Measurements from ENCODE around the gene AZIN2. TPM values are rescaled to one million over a fixed set of nuclear protein-coding genes. Genes with fewer than 3 reads are reported as not detected.

AZIN2 gene
- total and polyA plus RNA-seq, 3 donors from 2014 or later = 38.2 to 68.7 (median 56.9) TPM

DNA sequence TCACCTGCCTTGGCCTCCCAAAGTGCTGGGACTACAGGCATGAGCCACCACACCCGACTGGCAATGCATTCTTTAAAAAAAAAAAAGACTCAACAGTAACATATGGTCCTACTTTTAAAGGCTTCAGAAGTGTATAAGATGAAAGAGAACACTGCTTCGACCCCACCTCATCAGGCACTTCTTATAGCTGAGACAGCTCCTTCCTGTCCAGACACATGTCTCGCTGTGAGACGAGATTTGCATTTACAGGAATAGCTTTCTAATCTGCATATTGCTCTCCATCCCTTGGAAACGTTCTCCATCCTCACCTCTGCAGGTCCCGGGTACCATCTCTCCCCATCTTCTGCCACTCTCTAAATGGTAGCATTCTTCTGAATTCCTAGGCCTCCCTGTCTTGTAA, 6.7 kb downstream of the AZIN2 start:
- 84 to 85% methylated on average over 6 of the region's 6 CpGs for WGBS, 2 donors
- Histone ChIP-seq H3K9me3 (no peaks in the 10 kb centered on the region), H3K36me3 (ENCODE audit: low read depth, missing control alignments) (no peaks in the 10 kb centered on the region), H3K27me3 (no peaks in the 10 kb centered on the region), H3K4me1 (no peaks in the 10 kb centered on the region), H3K4me3 (no peak overlapping the region), H3K27ac (no peak overlapping the region)
- intact Hi-C loops (cut with DNase I; ENCODE audit: low total_unique reads) = no loop called here
- DNase-seq = no peak
- TF ChIP-seq POLR2A (IDR thresholded peaks at IDR 0.05) = no peak

DNA sequence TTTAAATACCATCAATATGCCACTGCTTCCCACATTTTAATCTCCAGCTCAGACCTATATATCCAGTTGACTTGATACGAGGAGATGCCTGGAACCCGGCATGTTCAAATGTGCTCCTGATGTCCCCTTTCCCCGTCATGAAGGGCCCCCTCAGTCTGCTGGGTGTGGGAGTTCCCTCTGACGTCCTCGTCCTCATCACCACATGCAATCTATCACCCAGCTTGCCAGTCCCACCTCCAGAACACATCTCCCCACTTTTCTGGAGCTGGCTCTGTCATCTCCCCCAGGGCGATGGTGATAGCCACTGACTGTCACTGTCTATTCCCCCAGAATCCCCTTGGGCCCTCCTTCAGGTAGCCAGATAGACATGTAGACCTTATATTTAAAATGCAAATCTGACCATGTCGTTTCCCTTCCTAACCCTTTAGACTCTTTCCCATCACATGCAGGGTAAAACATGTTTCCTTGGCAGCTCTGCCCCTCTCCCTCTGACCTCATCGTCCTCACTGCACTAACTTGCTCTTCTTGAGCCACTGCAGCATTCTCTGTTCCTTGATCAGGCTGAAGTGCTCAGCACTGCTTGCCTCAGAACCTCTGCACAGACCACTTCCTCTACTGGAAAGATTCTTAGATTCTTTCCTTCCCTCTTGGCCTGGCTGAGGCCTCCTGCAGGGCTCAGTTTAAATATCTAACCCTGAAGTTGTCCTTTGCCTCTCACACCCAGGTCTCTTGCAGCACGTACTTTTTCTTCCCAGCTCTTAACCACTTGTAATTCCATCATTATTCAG, 7.4 kb downstream of the AZIN2 start:
- WGBS, 2 donors = 77 to 82% methylated on average over 9 of the region's 9 CpGs
- H3K27me3 ChIP-seq = no peaks in the 10 kb centered on the region
- DNase-seq = no peak

DNA sequence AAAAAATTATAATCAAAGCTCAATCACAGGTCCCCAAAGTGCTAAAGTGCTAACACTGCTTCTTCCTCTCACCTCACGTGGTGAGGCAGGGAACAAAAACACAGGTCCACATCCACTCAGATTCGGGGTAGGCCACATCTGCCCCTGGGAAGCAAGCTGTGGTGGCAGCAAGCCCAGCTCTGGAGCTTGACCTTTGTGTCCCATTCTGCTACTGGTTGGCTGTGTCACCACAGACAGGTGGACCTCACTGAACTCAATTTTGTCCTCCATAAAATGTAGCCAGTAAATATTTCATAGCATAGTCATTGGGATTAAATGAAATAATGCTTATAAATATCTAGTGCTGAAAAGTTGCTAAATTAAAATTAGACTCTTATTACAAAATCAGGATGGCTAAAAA, 8.5 kb downstream of the AZIN2 start:
- TF ChIP-seq, protein P1, sequence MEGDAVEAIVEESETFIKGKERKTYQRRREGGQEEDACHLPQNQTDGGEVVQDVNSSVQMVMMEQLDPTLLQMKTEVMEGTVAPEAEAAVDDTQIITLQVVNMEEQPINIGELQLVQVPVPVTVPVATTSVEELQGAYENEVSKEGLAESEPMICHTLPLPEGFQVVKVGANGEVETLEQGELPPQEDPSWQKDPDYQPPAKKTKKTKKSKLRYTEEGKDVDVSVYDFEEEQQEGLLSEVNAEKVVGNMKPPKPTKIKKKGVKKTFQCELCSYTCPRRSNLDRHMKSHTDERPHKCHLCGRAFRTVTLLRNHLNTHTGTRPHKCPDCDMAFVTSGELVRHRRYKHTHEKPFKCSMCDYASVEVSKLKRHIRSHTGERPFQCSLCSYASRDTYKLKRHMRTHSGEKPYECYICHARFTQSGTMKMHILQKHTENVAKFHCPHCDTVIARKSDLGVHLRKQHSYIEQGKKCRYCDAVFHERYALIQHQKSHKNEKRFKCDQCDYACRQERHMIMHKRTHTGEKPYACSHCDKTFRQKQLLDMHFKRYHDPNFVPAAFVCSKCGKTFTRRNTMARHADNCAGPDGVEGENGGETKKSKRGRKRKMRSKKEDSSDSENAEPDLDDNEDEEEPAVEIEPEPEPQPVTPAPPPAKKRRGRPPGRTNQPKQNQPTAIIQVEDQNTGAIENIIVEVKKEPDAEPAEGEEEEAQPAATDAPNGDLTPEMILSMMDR (IDR thresholded peaks at IDR 0.05) = no peak
- no peak for TF ChIP-seq POLR2A (IDR thresholded peaks at IDR 0.05)
- H3K4me3 ChIP-seq = no peak overlapping the region
- H3K36me3 ChIP-seq (ENCODE audit: low read depth, missing control alignments) = no peaks in the 10 kb centered on the region
- no peak for DNase-seq
- intact Hi-C loops (cut with DNase I; ENCODE audit: low total_unique reads) = no loop called here
- 61 to 76% methylated on average over 2 of the region's 2 CpGs for WGBS, 2 donors
- no peaks in the 10 kb centered on the region for H3K4me1 ChIP-seq
- H3K27me3 ChIP-seq = no peaks in the 10 kb centered on the region
- no peak overlapping the region for H3K27ac ChIP-seq
- H3K9me3 ChIP-seq = no peaks in the 10 kb centered on the region

More for the DNA sequence above, 7.4 kb downstream of the AZIN2 start:
- no peak overlapping the region for H3K27ac ChIP-seq
- TF ChIP-seq, protein P1 (IDR thresholded peaks at IDR 0.05) = no peak
- TF ChIP-seq POLR2A (IDR thresholded peaks at IDR 0.05) = no peak
- H3K36me3 ChIP-seq (ENCODE audit: low read depth, missing control alignments) = no peaks in the 10 kb centered on the region
- no peak overlapping the region for H3K4me3 ChIP-seq
- H3K9me3 ChIP-seq = no peaks in the 10 kb centered on the region
- intact Hi-C loops (cut with DNase I; ENCODE audit: low total_unique reads) = no loop called here
- no peaks in the 10 kb centered on the region for H3K4me1 ChIP-seq

DNA sequence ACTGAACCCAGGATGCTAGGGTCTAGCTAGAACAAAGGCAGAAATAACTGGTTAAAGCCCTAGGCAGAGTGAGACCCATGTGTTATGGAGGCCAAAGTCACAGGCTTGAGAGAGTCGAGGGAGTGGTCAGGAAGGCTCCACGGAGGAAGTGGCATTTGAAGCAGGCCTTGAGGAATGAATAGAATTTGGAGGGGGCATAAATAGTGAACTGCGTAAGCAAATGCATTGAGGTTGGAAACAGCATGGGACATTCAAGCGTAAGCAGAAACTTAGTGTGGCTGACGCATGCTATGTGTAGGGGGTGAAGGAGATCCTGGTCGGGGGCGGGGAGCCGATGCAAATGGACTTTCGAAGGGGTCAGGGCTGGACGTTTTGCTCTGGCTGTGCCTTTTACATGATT, 11.5 kb downstream of the AZIN2 start:
- no peaks in the 10 kb centered on the region for H3K27me3 ChIP-seq
- H3K27ac ChIP-seq = no peak overlapping the region
- no peaks in the 10 kb centered on the region for H3K4me1 ChIP-seq
- intact Hi-C loops (cut with DNase I; ENCODE audit: low total_unique reads) = no loop called here
- DNase-seq = no peak
- no peak for TF ChIP-seq POLR2A (IDR thresholded peaks at IDR 0.05)
- TF ChIP-seq, protein P1 (IDR thresholded peaks at IDR 0.05) = no peak
- WGBS, 2 donors = 91 to 92% methylated on average over 10 of the region's 10 CpGs
- no peak overlapping the region for H3K4me3 ChIP-seq
- H3K9me3 ChIP-seq = no peaks in the 10 kb centered on the region
- H3K36me3 ChIP-seq (ENCODE audit: low read depth, missing control alignments) = no peaks in the 10 kb centered on the region

DNA sequence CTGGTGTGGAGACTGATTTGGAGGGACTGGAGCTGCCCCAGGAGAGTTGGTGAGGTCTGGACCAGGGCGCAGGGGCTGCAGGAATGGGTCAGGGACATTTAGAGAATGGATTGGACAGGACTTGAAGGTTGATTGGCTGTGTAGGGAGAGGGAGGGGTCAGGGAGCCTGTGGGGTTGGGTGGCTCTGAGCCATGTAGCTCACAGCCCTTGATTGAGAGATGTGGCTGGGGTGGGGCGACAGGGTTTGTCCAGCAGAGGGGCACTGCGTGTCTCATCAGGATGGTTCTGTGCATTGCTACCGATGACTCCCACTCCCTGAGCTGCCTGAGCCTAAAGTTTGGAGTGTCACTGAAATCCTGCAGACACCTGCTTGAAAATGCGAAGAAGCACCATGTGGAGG, 12.1 kb downstream of the AZIN2 start:
- DNase-seq = no peak
- Histone ChIP-seq H3K9me3 (no peaks in the 10 kb centered on the region), H3K27me3 (no peaks in the 10 kb centered on the region), H3K36me3 (ENCODE audit: low read depth, missing control alignments) (no peaks in the 10 kb centered on the region), H3K27ac (no peak overlapping the region), H3K4me3 (no peak overlapping the region), H3K4me1 (no peaks in the 10 kb centered on the region)
- TF ChIP-seq, protein P1 (IDR thresholded peaks at IDR 0.05) = no peak
- no peak for TF ChIP-seq POLR2A (IDR thresholded peaks at IDR 0.05)
- WGBS, 2 donors = 86 to 97% methylated on average over 5 of the region's 5 CpGs
- intact Hi-C loops (cut with DNase I; ENCODE audit: low total_unique reads) = no loop called here
